ENCODE results near the gene SLC30A9. TPM values are rescaled to one million over a fixed set of nuclear protein-coding genes. Genes with fewer than 3 reads are reported as not detected.
A peak's percentile ranks its signal among the peaks of the same experiment; 100 is the strongest.

SLC30A9 gene
- total and polyA plus RNA-seq, 2 experiments from 2014 or later = 65.5 to 69.5 TPM

DNA sequence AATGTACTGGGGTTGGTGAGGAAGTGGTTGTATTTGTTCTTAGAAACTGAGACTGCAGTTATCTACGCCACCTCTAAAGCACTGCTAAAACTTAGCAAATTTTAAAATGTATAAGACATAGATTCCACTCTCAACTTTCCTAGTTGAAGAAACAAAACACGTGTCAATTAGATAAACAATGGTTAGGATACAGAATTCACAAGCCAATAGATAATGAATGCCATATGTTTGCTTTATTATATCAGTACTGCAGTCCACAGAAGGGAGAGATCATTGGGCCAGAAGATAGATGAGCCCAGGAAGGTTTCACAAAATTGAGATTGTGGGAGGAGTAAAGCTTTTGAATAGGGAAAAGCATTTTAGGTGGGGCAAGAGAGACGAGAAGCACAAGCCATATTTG lies 40.8 kb upstream of the SLC30A9 start:
- H3K27ac ChIP-seq = no peak overlapping the region
- no peak overlapping the region for H2AFZ ChIP-seq
- H3K9me2 ChIP-seq (ENCODE audit: insufficient read depth) = no peaks in the 10 kb centered on the region
- H3F3A ChIP-seq (ENCODE audit: insufficient read depth) = no peaks in the 10 kb centered on the region; the same call in 1 of the 2 replicates
- no peak for DNase-seq
- no peak overlapping the region for H3K4me3 ChIP-seq
- no peaks in the 10 kb centered on the region for H3K27me3 ChIP-seq (replicated peaks; ENCODE audit: insufficient read depth)
- H3K36me3 ChIP-seq (ENCODE audit: low read depth) = peaks cover 46% of the 10 kb centered on the region
- no peaks in the 10 kb centered on the region for H3K9me3 ChIP-seq (ENCODE audit: low read depth)
- H3K9ac ChIP-seq = no peak overlapping the region
- TF ChIP-seq EZH2phosphoT487 (IDR thresholded peaks at IDR 0.05; ENCODE audit: insufficient read depth, low read depth) (no peak), EZH2 (IDR thresholded peaks at IDR 0.05; ENCODE audit: insufficient read depth, poor library complexity, severe bottlenecking) (no peak)
- WGBS, 2 experiments (ENCODE audit: low coverage in 1 of 2, low lambda C conversion rate in 2 of 2, missing lambda C conversion rate in 2 of 2) = 40 to 43% methylated on average over 3 of the region's 3 CpGs
- H3K4me2 ChIP-seq (ENCODE audit: unreplicated experiment) = no peak overlapping the region
- no peaks in the 10 kb centered on the region for H3K4me1 ChIP-seq (ENCODE audit: insufficient read depth)
- H3K79me2 ChIP-seq (ENCODE audit: insufficient read depth) = peaks cover 15% of the 10 kb centered on the region; the same call in 1 of the 2 replicates
- in situ Hi-C loops (cut with MboI) = no loop called here
- no peaks in the 10 kb centered on the region for H4K20me1 ChIP-seq (ENCODE audit: insufficient read depth)

DNA sequence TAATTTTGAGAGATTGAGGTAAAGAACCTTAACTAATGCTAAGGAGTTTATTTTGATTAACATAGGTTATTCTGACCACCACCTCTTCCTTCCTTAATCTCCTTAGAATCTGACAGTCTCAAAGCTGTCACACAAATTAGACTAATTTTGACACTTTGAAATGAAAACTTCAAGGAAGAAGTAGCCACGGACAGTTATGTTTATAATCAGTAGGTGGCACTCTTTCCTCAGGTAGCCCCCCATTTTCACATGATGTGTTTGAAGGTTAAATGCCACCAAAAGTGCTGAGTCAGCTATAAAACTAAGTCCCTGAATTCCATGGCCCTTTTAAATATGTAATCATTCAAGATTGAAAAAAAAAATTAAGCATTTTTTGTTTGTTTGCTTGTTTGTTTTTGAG lies 32.7 kb upstream of the SLC30A9 start:
- no peaks in the 10 kb centered on the region for H3K27me3 ChIP-seq (replicated peaks; ENCODE audit: insufficient read depth)
- no peak overlapping the region for H2AFZ ChIP-seq
- H3K9me2 ChIP-seq (ENCODE audit: insufficient read depth) = no peaks in the 10 kb centered on the region
- no peaks in the 10 kb centered on the region for H3K9me3 ChIP-seq (ENCODE audit: low read depth)
- peak; percentile 26 for DNase-seq
- TF ChIP-seq EZH2 (IDR thresholded peaks at IDR 0.05; ENCODE audit: insufficient read depth, poor library complexity, severe bottlenecking) (no peak), EZH2phosphoT487 (IDR thresholded peaks at IDR 0.05; ENCODE audit: insufficient read depth, low read depth) (no peak)
- H3K4me3 ChIP-seq = no peak overlapping the region
- H3K4me2 ChIP-seq (ENCODE audit: unreplicated experiment) = no peak overlapping the region
- H3K9ac ChIP-seq = no peak overlapping the region
- no peaks in the 10 kb centered on the region for H3K79me2 ChIP-seq (ENCODE audit: insufficient read depth)
- H3K27ac ChIP-seq = no peak overlapping the region
- H4K20me1 ChIP-seq (ENCODE audit: insufficient read depth) = no peaks in the 10 kb centered on the region
- peaks cover 20% of the 10 kb centered on the region for H3K36me3 ChIP-seq (ENCODE audit: low read depth)
- 85 to 100% methylated on average over 1 of the region's 1 CpG for WGBS, 2 experiments (ENCODE audit: low coverage in 1 of 2, low lambda C conversion rate in 2 of 2, missing lambda C conversion rate in 2 of 2)
- H3K4me1 ChIP-seq (ENCODE audit: insufficient read depth) = no peaks in the 10 kb centered on the region
- in situ Hi-C loops (cut with MboI) = no loop called here
- peaks cover 11% of the 10 kb centered on the region; the same call in 1 of the 2 replicates for H3F3A ChIP-seq (ENCODE audit: insufficient read depth)

DNA sequence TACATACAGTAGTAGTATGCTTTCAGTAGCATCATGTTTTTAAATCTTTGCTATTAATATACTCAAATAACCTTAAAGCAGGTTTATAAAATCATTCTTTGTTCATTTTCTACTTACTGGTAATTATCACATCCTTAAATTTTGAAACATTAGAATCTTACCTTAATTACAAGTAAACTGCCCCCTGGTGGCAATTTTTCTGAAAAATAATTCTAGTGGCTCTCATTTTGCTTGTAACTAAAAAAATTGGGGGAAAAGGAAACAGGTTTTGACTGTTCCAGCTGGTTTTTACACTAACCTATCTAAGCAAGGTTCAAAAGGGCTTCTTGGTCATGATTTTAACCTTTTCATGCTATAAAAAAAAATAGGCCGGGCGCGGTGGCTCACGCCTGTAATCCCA lies 27.2 kb upstream of the SLC30A9 start:
- no peaks in the 10 kb centered on the region for H3K9me2 ChIP-seq (ENCODE audit: insufficient read depth)
- H3K4me1 ChIP-seq (ENCODE audit: insufficient read depth) = no peaks in the 10 kb centered on the region
- H3K36me3 ChIP-seq (ENCODE audit: low read depth) = 0 out of 2 replicates have a peak, but pooled peaks cover 6% of the 10 kb centered on the region
- H3K79me2 ChIP-seq (ENCODE audit: insufficient read depth) = no peaks in the 10 kb centered on the region
- no peak overlapping the region for H3K9ac ChIP-seq
- H3F3A ChIP-seq (ENCODE audit: insufficient read depth) = peaks cover 11% of the 10 kb centered on the region; the same call in 1 of the 2 replicates
- no peak overlapping the region for H3K4me2 ChIP-seq (ENCODE audit: unreplicated experiment)
- no peaks in the 10 kb centered on the region for H3K9me3 ChIP-seq (ENCODE audit: low read depth)
- WGBS, 2 experiments (ENCODE audit: low coverage in 1 of 2, low lambda C conversion rate in 2 of 2, missing lambda C conversion rate in 2 of 2) = 68 to 82% methylated on average over 4 of the region's 4 CpGs
- in situ Hi-C loops (cut with MboI) = no loop called here
- DNase-seq = peak; percentile 51
- TF ChIP-seq EZH2 (IDR thresholded peaks at IDR 0.05; ENCODE audit: insufficient read depth, poor library complexity, severe bottlenecking) (no peak), EZH2phosphoT487 (IDR thresholded peaks at IDR 0.05; ENCODE audit: insufficient read depth, low read depth) (no peak)
- H3K27ac ChIP-seq = no peak overlapping the region
- H2AFZ ChIP-seq = no peak overlapping the region
- no peak overlapping the region for H3K4me3 ChIP-seq
- no peaks in the 10 kb centered on the region for H3K27me3 ChIP-seq (replicated peaks; ENCODE audit: insufficient read depth)
- H4K20me1 ChIP-seq (ENCODE audit: insufficient read depth) = no peaks in the 10 kb centered on the region

DNA sequence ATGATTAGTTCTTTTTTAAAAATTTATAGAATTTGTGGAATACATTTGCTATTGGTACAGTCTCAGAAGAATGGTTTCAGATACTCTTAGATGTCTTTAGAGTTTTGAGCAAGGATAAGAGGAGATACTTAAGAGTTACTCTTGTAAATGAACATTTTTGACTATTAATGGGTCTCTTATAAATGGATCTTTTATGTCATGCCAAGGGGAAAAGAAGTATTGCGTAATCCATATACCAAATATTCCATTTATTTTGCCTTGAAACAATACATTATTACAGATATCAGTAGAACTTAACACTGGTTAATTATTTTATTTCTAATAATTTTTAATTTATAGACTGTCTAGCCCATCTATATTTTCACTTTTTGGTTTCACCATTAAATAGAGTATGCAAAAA lies 25.9 kb upstream of the SLC30A9 start:
- Histone ChIP-seq H4K20me1 (ENCODE audit: insufficient read depth) (no peaks in the 10 kb centered on the region), H3K4me3 (no peak overlapping the region), H3K27ac (no peak overlapping the region), H3F3A (ENCODE audit: insufficient read depth) (peaks cover 11% of the 10 kb centered on the region; the same call in 1 of the 2 replicates), H3K79me2 (ENCODE audit: insufficient read depth) (no peaks in the 10 kb centered on the region), H3K4me2 (ENCODE audit: unreplicated experiment) (no peak overlapping the region), H3K4me1 (ENCODE audit: insufficient read depth) (no peaks in the 10 kb centered on the region), H3K9me3 (ENCODE audit: low read depth) (no peaks in the 10 kb centered on the region), H2AFZ (no peak overlapping the region), H3K9me2 (ENCODE audit: insufficient read depth) (no peaks in the 10 kb centered on the region), H3K27me3 (replicated peaks; ENCODE audit: insufficient read depth) (no peaks in the 10 kb centered on the region), H3K9ac (no peak overlapping the region), H3K36me3 (ENCODE audit: low read depth) (0 out of 2 replicates have a peak, but pooled peaks cover 6% of the 10 kb centered on the region)
- 90 to 93% methylated on average over 1 of the region's 1 CpG for WGBS, 2 experiments (ENCODE audit: low coverage in 1 of 2, low lambda C conversion rate in 2 of 2, missing lambda C conversion rate in 2 of 2)
- in situ Hi-C loops (cut with MboI) = no loop called here
- TF ChIP-seq EZH2 (IDR thresholded peaks at IDR 0.05; ENCODE audit: insufficient read depth, poor library complexity, severe bottlenecking) (no peak), EZH2phosphoT487 (IDR thresholded peaks at IDR 0.05; ENCODE audit: insufficient read depth, low read depth) (no peak)
- no peak for DNase-seq

DNA sequence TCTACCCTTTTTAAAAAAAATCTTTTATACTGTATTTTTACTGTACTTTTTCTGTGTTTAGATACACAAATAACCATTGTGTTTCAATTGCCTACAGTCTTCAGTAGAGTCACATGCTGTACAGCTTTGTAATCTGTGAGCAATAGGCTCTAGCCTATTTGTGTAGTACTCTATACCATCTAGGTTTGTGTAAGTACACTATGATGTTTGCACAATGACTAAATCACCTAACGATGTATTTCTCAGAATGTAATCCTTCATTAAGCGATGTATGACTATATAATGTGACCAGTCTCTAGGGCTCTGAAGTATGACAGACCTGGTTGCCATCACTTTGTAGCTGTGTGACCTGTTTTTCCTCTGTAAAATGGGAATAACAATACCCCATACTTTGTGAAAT lies 22.9 kb upstream of the SLC30A9 start:
- DNase-seq = no peak
- Histone ChIP-seq H2AFZ (no peak overlapping the region), H3K36me3 (ENCODE audit: low read depth) (no peaks in the 10 kb centered on the region), H3K4me2 (ENCODE audit: unreplicated experiment) (no peak overlapping the region), H3K79me2 (ENCODE audit: insufficient read depth) (no peaks in the 10 kb centered on the region), H3K9ac (no peak overlapping the region), H3K27ac (no peak overlapping the region), H3K27me3 (replicated peaks; ENCODE audit: insufficient read depth) (no peaks in the 10 kb centered on the region), H4K20me1 (ENCODE audit: insufficient read depth) (no peaks in the 10 kb centered on the region), H3F3A (ENCODE audit: insufficient read depth) (peaks cover 2% of the 10 kb centered on the region; the same call in 1 of the 2 replicates), H3K4me3 (no peak overlapping the region), H3K9me3 (ENCODE audit: low read depth) (no peaks in the 10 kb centered on the region), H3K9me2 (ENCODE audit: insufficient read depth) (no peaks in the 10 kb centered on the region), H3K4me1 (ENCODE audit: insufficient read depth) (no peaks in the 10 kb centered on the region)
- TF ChIP-seq EZH2 (IDR thresholded peaks at IDR 0.05; ENCODE audit: insufficient read depth, poor library complexity, severe bottlenecking) (no peak), EZH2phosphoT487 (IDR thresholded peaks at IDR 0.05; ENCODE audit: insufficient read depth, low read depth) (no peak)
- WGBS, 2 experiments (ENCODE audit: low coverage in 1 of 2, low lambda C conversion rate in 2 of 2, missing lambda C conversion rate in 2 of 2) = 92 to 94% methylated on average over 2 of the region's 2 CpGs
- in situ Hi-C loops (cut with MboI) = no loop called here
